Ectodermal cell (in vitro differentiated cells): ENCODE measurements around the gene SUPT4H1. TPM values are rescaled to one million over a fixed set of nuclear protein-coding genes. Genes with fewer than 3 reads are reported as not detected.
A peak's percentile ranks its signal among the peaks of the same experiment; 100 is the strongest.
"Not testable (repeated sequence)": the region's sequence is repeated elsewhere in the genome, so short reads cannot be mapped to it uniquely, and the experiment has no call there.

ENCODE experiments used
- H3K27ac ChIP-seq: 2 replicates; pipeline ENCODE4 v1.7.0; 2013; ENCODE audit warnings: mild to moderate bottlenecking, low read depth, low read length; ENCODE audit not compliant: insufficient read depth, poor library complexity, severe bottlenecking
- H3K27me3 ChIP-seq: 2 replicates; pipeline ENCODE4 v1.7.0; 2013; ENCODE audit warnings: mild to moderate bottlenecking, low read length; ENCODE audit not compliant: insufficient read depth, control insufficient read depth, poor library complexity, severe bottlenecking
- H3K36me3 ChIP-seq: one replicate; pipeline ENCODE4 v1.7.0; 2013; ENCODE audit warnings: low read length; ENCODE audit not compliant: control insufficient read depth, insufficient read depth
- H3K4me1 ChIP-seq: one replicate; pipeline ENCODE4 v1.7.0; 2013; ENCODE audit warnings: low read length; ENCODE audit not compliant: control insufficient read depth, insufficient read depth
- H3K4me3 ChIP-seq: 2 replicates; pipeline ENCODE4 v1.7.0; 2013; ENCODE audit warnings: low read depth, low read length, control low read depth; ENCODE audit not compliant: insufficient read depth
- H3K9me3 ChIP-seq: 2 replicates; pipeline ENCODE4 v1.7.0; 2013; ENCODE audit warnings: mild to moderate bottlenecking, low read length, moderate library complexity; ENCODE audit not compliant: control insufficient read depth
- WGBS, 2 experiments: methylation state at CpG; one replicate each; pipeline ENCODE4 v1.1.7; 2013; ENCODE audit warnings: missing lambda C conversion rate in 2 of 2; 5-methylcytosine and 5-hydroxymethylcytosine counted together
- polyA plus RNA-seq, 4 experiments: library from polyadenylated mRNA; stranded (reverse); fragments of 50-300 nt; gene quantifications; one replicate each; pipeline ENCODE4 v1.2.3, GENCODE V29; 2013

Gene SUPT4H1
- polyA plus RNA-seq (2013, experiment 1 of 4) = 94.4 TPM
- 115 TPM for polyA plus RNA-seq (2013, experiment 2 of 4)
- polyA plus RNA-seq (2013, experiment 3 of 4) = 80.1 TPM
- polyA plus RNA-seq (2013, experiment 4 of 4) = 92.2 TPM

DNA sequence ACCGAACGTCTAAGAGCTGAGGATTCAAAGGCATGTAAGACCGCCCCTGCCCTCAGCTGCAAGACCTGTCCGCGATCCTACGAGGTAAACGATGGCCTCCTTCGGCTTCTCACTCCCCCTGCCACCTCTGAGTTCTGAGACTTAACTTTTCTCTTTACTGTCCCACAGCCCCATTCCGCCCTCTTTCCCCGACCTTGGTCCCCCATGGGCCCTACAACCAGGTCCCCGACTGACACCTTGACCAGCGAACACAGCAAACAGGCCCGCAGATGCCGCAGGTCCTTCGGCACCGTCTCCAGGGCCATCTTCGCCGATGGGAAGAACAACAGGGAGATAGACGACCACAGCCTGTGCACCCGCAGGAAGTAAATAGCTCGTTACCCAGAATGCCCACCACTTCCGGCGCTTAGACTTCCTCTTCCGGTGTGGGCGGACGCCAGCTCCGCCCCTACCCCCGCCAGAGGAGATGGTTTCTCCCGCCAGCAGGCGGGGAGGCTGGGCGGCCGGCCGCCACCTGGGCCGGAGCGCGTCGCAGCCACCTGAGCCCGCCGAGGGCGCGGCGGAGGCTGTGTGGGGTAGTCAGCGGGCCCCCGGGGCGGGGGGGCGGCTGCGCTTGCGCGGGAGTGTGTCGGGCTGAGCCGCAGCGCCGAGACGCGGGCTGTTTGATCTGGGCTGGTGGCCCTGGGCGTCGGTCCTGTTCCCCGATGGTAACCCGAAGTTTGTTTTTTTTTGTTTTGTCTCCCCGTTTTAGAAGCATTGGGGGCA is at the start of gene SUPT4H1:
Gene SUPT4H1, minus strand, starts transcription at position 371 of the 765 bp plus-strand sequence. Its CDS starts 66 bp downstream, at position 305.
- 0% methylated on average over 60 of the region's 60 CpGs for WGBS, 2 experiments
- Histone ChIP-seq H3K36me3 (peaks cover 22% of the 10 kb centered on the region), H3K9me3 (no peaks in the 10 kb centered on the region), H3K4me3 (peak within 1 kb of the TSS; percentile 96), H3K4me1 (peaks cover 21% of the 10 kb centered on the region), H3K27me3 (no peaks in the 10 kb centered on the region), H3K27ac (peak within 1 kb of the TSS; percentile 86)

DNA sequence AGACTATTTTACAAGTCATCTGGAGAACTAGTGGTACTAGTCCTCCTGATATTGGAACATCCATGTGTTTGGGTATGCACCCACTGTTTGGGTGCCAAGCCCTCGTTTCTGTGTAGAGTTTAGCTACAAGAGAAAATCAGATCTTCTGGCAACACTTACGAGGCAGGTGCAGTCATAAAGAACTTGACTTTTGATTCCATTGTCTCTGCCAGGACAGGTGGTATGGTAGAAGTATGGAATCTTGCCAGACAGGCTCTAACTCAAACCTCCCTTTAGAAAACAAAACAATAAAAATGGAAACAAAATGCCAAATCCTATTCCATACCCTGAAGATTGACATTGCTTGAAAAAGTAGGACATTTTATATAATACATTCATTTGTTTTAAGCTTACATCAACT is 49.3 kb upstream of the SUPT4H1 start:
- no peak overlapping the region for H3K27ac ChIP-seq
- H3K36me3 ChIP-seq = no peaks in the 10 kb centered on the region
- no peak overlapping the region for H3K4me3 ChIP-seq
- H3K9me3 ChIP-seq = no peaks in the 10 kb centered on the region
- no peaks in the 10 kb centered on the region for H3K27me3 ChIP-seq
- H3K4me1 ChIP-seq = peaks cover 20% of the 10 kb centered on the region
- WGBS, 2 experiments = 88 to 90% methylated on average over 2 of the region's 2 CpGs

DNA sequence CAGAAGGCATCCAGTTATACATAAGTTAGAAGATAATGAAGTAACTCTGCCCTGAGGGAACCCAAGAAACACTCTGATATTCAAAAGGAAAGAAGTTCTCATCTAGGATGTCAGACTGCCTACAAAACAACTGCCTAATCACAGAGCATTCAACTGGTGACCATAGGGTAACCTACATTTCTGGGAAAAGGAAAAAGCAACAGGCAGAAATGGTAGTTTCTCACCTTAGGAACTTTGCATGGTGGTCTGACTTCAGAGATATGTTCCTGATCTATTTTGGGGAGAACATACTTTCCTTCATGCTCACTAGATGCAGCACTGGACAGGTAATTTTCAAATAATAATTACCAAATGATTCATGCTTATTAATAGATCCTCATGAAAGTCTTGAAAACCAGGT is 48.8 kb upstream of the SUPT4H1 start:
- no peaks in the 10 kb centered on the region for H3K9me3 ChIP-seq
- H3K4me1 ChIP-seq = peaks cover 20% of the 10 kb centered on the region
- H3K27ac ChIP-seq = no peak overlapping the region
- no peaks in the 10 kb centered on the region for H3K36me3 ChIP-seq
- no peak overlapping the region for H3K4me3 ChIP-seq
- H3K27me3 ChIP-seq = no peaks in the 10 kb centered on the region

GRCh38 chr17:58399974-58400373 is 48.0 kb upstream of the SUPT4H1 start:
- Histone ChIP-seq H3K9me3 (no peaks in the 10 kb centered on the region), H3K36me3 (no peaks in the 10 kb centered on the region), H3K27ac (no peak overlapping the region), H3K4me3 (no peak overlapping the region), H3K27me3 (no peaks in the 10 kb centered on the region), H3K4me1 (peaks cover 20% of the 10 kb centered on the region)
- 96 to 97% methylated on average over 3 of the region's 3 CpGs for WGBS, 2 experiments

DNA sequence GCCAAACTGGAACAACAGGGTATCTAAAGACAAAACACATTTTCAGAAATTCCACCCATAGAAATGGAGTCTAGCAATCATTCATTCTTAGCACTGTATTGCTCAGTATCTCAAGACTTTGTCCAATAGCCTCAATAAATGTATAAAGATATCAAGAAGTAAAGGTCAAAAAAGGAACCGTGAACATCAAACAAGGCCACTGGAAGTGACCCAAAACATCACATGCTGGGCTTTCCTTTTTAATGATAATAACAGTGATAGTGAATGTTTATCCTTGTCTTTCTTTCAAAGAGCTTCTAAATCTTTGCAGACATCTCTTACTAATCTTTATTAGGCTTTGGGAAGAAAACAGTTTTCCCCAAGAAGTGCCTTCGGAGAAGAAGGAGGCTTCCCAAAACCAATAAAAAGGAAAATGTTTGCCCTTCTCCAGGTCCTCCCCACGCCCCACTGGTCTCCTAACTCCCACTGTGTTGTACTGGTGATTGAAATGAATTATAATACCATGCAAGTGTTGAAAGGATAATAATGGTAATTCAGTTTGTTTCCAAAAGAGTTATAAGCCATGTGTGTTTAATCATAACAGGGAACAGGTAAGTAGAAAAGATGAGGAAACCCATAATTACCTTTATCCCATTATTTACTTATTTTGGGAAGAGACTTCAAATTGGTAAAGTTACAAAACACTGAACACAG is 46.7 kb upstream of the SUPT4H1 start:
- peaks cover 21% of the 10 kb centered on the region for H3K4me1 ChIP-seq
- no peak overlapping the region for H3K4me3 ChIP-seq
- no peaks in the 10 kb centered on the region for H3K36me3 ChIP-seq
- H3K27ac ChIP-seq = no peak overlapping the region
- no peaks in the 10 kb centered on the region for H3K27me3 ChIP-seq
- no peaks in the 10 kb centered on the region for H3K9me3 ChIP-seq
- WGBS, 2 experiments = 9 to 18% methylated on average over 2 to 3 of the region's 3 CpGs

GRCh38 chr17:58397421-58397820 is 45.4 kb upstream of the SUPT4H1 start:
- H3K4me3 ChIP-seq, H3K36me3 ChIP-seq, H3K9me3 ChIP-seq, H3K27ac ChIP-seq, H3K4me1 ChIP-seq, H3K27me3 ChIP-seq: not testable (repeated sequence)
- WGBS, 2 experiments = 88 to 93% methylated on average over 5 of the region's 5 CpGs

GRCh38 chr17:58396173-58396572 is 44.2 kb upstream of the SUPT4H1 start:
- H3K4me1 ChIP-seq = peaks cover 6% of the 10 kb centered on the region
- no peak overlapping the region for H3K4me3 ChIP-seq
- H3K27ac ChIP-seq = no peak overlapping the region
- 90 to 92% methylated on average over 4 of the region's 4 CpGs for WGBS, 2 experiments
- H3K9me3 ChIP-seq = no peaks in the 10 kb centered on the region
- H3K36me3 ChIP-seq = no peaks in the 10 kb centered on the region
- no peaks in the 10 kb centered on the region for H3K27me3 ChIP-seq

DNA sequence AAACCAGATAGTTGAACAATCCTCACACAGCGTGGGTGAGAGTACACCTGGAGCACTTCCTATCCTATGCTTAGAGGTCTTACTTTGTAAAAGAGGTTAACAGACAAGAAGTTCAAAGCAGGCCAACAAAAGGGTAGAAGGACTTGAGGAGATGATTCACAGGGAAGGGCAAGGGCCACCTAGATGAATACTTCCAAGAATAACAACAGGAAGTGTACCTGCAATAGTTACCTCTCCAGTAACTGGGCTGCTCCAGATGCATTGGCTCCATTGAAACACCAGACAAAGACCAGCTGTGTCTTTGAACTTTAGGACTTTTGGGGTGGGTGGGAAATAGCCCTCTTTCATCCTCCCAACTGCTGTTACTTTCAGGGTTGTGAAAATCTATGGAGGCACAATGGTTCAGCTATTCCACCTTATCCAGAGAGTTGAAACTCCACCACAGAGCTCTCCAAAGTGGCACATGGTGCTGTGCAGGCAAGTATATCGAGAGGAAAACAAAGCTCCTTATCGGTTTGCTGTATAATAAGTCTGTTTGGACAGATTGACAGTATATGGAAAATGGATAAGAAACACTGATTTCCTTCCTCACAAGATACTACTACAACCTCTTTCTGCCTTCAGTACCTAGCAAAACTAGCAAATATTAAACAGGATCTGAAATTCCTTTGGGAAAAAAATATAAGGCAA is 42.7 kb upstream of the SUPT4H1 start:
- WGBS, 2 experiments = 98 to 100% methylated on average over 3 of the region's 3 CpGs
- no peak overlapping the region for H3K27ac ChIP-seq

GRCh38 chr17:58391302-58391984 is 39.4 kb upstream of the SUPT4H1 start:
- Histone ChIP-seq H3K27me3 (no peaks in the 10 kb centered on the region), H3K9me3 (no peaks in the 10 kb centered on the region), H3K36me3 (no peaks in the 10 kb centered on the region), H3K4me3 (no peak overlapping the region), H3K27ac (no peak overlapping the region), H3K4me1 (peaks cover 13% of the 10 kb centered on the region)
- WGBS, 2 experiments = 91 to 93% methylated on average over 10 of the region's 10 CpGs

More for the DNA sequence above, 42.7 kb upstream of the SUPT4H1 start:
- no peak overlapping the region for H3K4me3 ChIP-seq
- no peaks in the 10 kb centered on the region for H3K27me3 ChIP-seq
- no peaks in the 10 kb centered on the region for H3K36me3 ChIP-seq
- H3K4me1 ChIP-seq = peaks cover 6% of the 10 kb centered on the region
- H3K9me3 ChIP-seq = no peaks in the 10 kb centered on the region
